CD4-positive, CD25-positive, alpha-beta regulatory T cell (primary cell): ENCODE results near the gene ENTHD1. TPM values are rescaled to one million over a fixed set of nuclear protein-coding genes. Genes with fewer than 3 reads are reported as not detected.
A peak's percentile ranks its signal among the peaks of the same experiment; 100 is the strongest.

Experiments
- ATAC-seq, 2 donors: fragments of 150-1000 bp; cut with Tn5 transposase; one replicate each; pipeline ENCODE4 v1.10.0; 2021; ENCODE audit warnings: low read depth in 2 of 2, moderate number of reproducible peaks in 2 of 2, moderate library complexity in 1 of 2
- DNase-seq, 3 donors: peaks; one replicate each; pipeline versions ENCODE4 v3.0.0 to v3.0.0-alpha.2; 2012 to 2022; ENCODE audit warnings: mixed read lengths in 1 of 3
- H3K27ac ChIP-seq: one replicate; pipeline ENCODE4 v1.7.0; 2013; ENCODE audit warnings: mild to moderate bottlenecking, low read length; ENCODE audit not compliant: insufficient read depth, poor library complexity, severe bottlenecking
- H3K27me3 ChIP-seq: one replicate; pipeline ENCODE4 v1.7.0; 2013; ENCODE audit warnings: low read length; ENCODE audit not compliant: control insufficient read depth, insufficient read depth
- H3K36me3 ChIP-seq: one replicate; pipeline ENCODE4 v1.7.0; 2013; ENCODE audit warnings: mild to moderate bottlenecking, low read length, moderate library complexity; ENCODE audit not compliant: control insufficient read depth, insufficient read depth
- H3K4me1 ChIP-seq: 2 replicates; pipeline ENCODE4 v1.7.0; 2013; ENCODE audit warnings: mild to moderate bottlenecking, low read length; ENCODE audit not compliant: insufficient read depth, control insufficient read depth, poor library complexity, severe bottlenecking
- H3K4me3 ChIP-seq: one replicate; pipeline ENCODE4 v1.7.0; 2013; ENCODE audit warnings: low read depth, mild to moderate bottlenecking, low read length, moderate library complexity
- H3K9me3 ChIP-seq, 2 experiments: 1 replicate in 1 of 2; 2 replicates in 1 of 2; pipeline ENCODE4 v1.7.0; 2013; ENCODE audit warnings: low read length in 2 of 2, mild to moderate bottlenecking in 1 of 2, moderate library complexity in 1 of 2; ENCODE audit not compliant: control insufficient read depth in 2 of 2
- H3K27ac Mint-ChIP-seq, 3 donors: one replicate each; pipeline ENCODE4 v1.8.0; 2020 to 2022; ENCODE audit warnings: mild to moderate bottlenecking in 3 of 3, mixed read lengths in 3 of 3, moderate library complexity in 2 of 3
- H3K27me3 Mint-ChIP-seq: one replicate; pipeline ENCODE4 v1.8.0; 2022; ENCODE audit warnings: mild to moderate bottlenecking, mixed read lengths
- H3K36me3 Mint-ChIP-seq: one replicate; pipeline ENCODE4 v1.8.0; 2020; ENCODE audit warnings: mixed read lengths
- H3K4me1 Mint-ChIP-seq, 4 donors: one replicate each; pipeline ENCODE4 v1.8.0; 2020 to 2022; ENCODE audit warnings: mixed read lengths in 4 of 4, mild to moderate bottlenecking in 1 of 4
- H3K4me3 Mint-ChIP-seq, 4 donors: one replicate each; pipeline ENCODE4 v1.8.0; 2020 to 2022; ENCODE audit warnings: mild to moderate bottlenecking in 4 of 4, mixed read lengths in 4 of 4, moderate library complexity in 3 of 4
- H3K9me3 Mint-ChIP-seq, 7 donors: one replicate each; pipeline ENCODE4 v1.8.0; 2020 to 2022; ENCODE audit warnings: mixed read lengths in 7 of 7, mild to moderate bottlenecking in 3 of 7, moderate library complexity in 2 of 7
- polyA plus RNA-seq, 4 donors: library from polyadenylated mRNA; unstranded; fragments of 300-500 nt; fragmentation: Illumina TruSeq; gene quantifications; one replicate each; pipeline ENCODE4 v1.2.3, GENCODE V29; 2021
- total RNA-seq: library from RNA; stranded (reverse); gene quantifications from one replicate; pipeline ENCODE4 v1.2.3, GENCODE V29; 2022

ENTHD1 gene
- total and polyA plus RNA-seq, 5 donors from 2014 or later: 0.13 to 0.32 (median 0.18) TPM; not detected in 1

DNA sequence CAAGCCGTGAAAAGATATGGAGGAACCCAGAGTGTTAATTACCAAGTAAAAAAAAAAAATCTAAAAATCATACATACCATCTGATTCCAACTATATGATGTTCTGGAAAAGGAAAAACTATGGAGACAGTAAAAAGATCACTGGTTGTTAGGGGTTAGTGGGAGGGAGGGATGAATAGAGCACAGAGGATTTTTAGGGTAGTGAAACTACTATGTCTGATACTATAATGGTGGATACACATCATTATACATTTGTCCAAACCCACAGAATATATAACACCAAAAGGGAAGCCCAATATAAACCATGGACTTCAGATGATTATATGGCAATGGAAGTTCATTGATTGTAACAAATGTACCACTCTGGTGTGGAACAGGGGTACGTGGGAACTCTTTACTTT is 74.1 kb downstream of the ENTHD1 start:
- Mint-ChIP-seq H3K4me3 (no peak overlapping the region), H3K36me3 (no peaks in the 10 kb centered on the region), H3K27ac (no peak overlapping the region), H3K27me3 (peaks cover 13% of the 10 kb centered on the region), H3K4me1 (peaks cover 0 to 3% (median 0%) of the 10 kb centered on the region in 4 donors), H3K9me3 (no peaks in the 10 kb centered on the region)
- Histone ChIP-seq H3K27ac (no peak overlapping the region), H3K9me3 (no peaks in the 10 kb centered on the region), H3K27me3 (no peaks in the 10 kb centered on the region), H3K4me3 (no peak overlapping the region), H3K36me3 (no peaks in the 10 kb centered on the region), H3K4me1 (no peaks in the 10 kb centered on the region)
- no peak for DNase-seq
- ATAC-seq: no peak

DNA sequence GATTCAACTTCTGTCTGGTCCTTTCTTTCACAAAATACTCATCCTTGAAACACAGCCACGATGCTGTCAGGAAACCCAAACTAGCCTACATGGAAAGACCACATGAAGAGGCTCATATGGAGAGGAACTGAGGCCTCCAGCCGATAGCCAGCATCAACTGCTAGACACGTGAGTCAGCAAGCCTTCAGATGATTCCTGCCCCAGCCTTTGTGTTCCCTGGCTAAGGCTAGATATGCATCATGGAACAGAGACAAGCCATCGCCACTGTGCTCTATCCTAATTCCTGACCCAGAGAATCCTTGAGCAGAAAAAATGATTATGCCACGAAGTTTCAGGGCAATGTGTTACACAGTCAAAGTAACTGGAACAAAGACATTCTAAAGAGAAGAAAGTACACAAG is 75.5 kb downstream of the ENTHD1 start:
- Histone ChIP-seq H3K4me1 (no peaks in the 10 kb centered on the region), H3K4me3 (no peak overlapping the region), H3K36me3 (no peaks in the 10 kb centered on the region), H3K9me3 (no peaks in the 10 kb centered on the region), H3K27ac (no peak overlapping the region), H3K27me3 (no peaks in the 10 kb centered on the region)
- peaks cover 8% of the 10 kb centered on the region for H3K27me3 Mint-ChIP-seq
- H3K4me1 Mint-ChIP-seq: peaks cover 0 to 3% (median 0%) of the 10 kb centered on the region in 4 donors
- H3K4me3 Mint-ChIP-seq: no peak overlapping the region
- DNase-seq (no peak), ATAC-seq (no peak)
- no peaks in the 10 kb centered on the region for H3K9me3 Mint-ChIP-seq
- no peaks in the 10 kb centered on the region for H3K36me3 Mint-ChIP-seq
- H3K27ac Mint-ChIP-seq: no peak overlapping the region

DNA sequence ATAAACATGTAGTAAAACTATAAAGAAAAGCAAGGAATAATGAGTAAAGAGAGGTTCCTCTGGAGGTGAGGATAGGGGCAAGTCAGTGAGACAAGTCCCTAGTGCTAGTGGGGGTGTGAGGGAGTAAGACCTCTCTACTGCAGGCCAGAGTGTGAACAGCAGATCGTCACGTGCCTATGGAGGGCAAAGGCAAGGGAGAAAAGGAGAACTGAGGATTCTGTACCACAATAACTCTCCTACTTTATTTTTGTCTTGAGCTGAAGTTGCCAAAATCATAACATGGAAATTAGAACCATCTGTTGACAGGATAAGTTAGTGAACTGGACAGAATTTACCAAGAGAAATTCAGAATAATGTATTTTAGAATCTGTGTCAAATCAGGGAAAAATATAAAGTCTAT is 77.6 kb downstream of the ENTHD1 start:
- DNase-seq: no peak
- Histone ChIP-seq H3K27ac (no peak overlapping the region), H3K27me3 (no peaks in the 10 kb centered on the region), H3K4me3 (no peak overlapping the region), H3K36me3 (no peaks in the 10 kb centered on the region), H3K9me3 (no peaks in the 10 kb centered on the region), H3K4me1 (no peaks in the 10 kb centered on the region)
- no peaks in the 10 kb centered on the region for H3K9me3 Mint-ChIP-seq
- peaks cover 0 to 2% (median 0%) of the 10 kb centered on the region in 4 donors for H3K4me1 Mint-ChIP-seq
- H3K27me3 Mint-ChIP-seq: peaks cover 6% of the 10 kb centered on the region
- H3K27ac Mint-ChIP-seq: no peak overlapping the region
- ATAC-seq: no peak
- H3K4me3 Mint-ChIP-seq: no peak overlapping the region
- no peaks in the 10 kb centered on the region for H3K36me3 Mint-ChIP-seq

DNA sequence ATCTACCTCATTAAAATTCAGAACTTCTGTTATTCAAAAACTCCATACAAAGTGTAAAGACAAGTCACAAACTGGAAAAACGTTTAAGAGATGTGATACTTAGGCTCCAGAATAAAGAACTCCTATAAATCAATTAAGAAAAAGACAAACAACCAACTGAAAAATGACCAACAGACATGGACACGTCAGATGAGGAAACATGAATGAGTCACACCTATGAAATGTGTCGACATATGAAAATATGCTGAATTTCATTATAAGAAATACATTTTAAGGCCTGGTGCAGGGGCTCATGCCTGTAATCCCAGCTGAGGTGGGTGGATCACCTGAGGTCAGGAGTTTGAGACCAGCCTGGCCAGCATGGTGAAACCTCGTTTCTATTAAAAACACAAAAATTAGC is 78.7 kb downstream of the ENTHD1 start:
- H3K36me3 ChIP-seq: no peaks in the 10 kb centered on the region
- ATAC-seq (no peak), DNase-seq (no peak)

GRCh38 chr22:39809772-39810557 is 83.6 kb downstream of the ENTHD1 start:
- no peak overlapping the region for H3K27ac ChIP-seq
- DNase-seq: no peak
- ATAC-seq: no peak
- H3K4me1 Mint-ChIP-seq: peaks cover 0 to 8% (median 7%) of the 10 kb centered on the region in 4 donors
- no peak overlapping the region for H3K4me3 ChIP-seq
- no peaks in the 10 kb centered on the region for H3K36me3 Mint-ChIP-seq
- no peak overlapping the region for H3K4me3 Mint-ChIP-seq
- peaks cover 12% of the 10 kb centered on the region for H3K27me3 Mint-ChIP-seq
- H3K36me3 ChIP-seq: no peaks in the 10 kb centered on the region
- no peak overlapping the region for H3K27ac Mint-ChIP-seq
- H3K9me3 Mint-ChIP-seq: peaks cover 0 to 3% (median 0%) of the 10 kb centered on the region in 7 donors
- no peaks in the 10 kb centered on the region for H3K27me3 ChIP-seq
- no peaks in the 10 kb centered on the region for H3K4me1 ChIP-seq
- H3K9me3 ChIP-seq: no peaks in the 10 kb centered on the region

More for the DNA sequence above, 78.7 kb downstream of the ENTHD1 start:
- H3K27ac ChIP-seq: no peak overlapping the region
- Mint-ChIP-seq H3K27ac (no peak overlapping the region), H3K9me3 (no peaks in the 10 kb centered on the region), H3K27me3 (peaks cover 6% of the 10 kb centered on the region), H3K4me1 (no peaks in the 10 kb centered on the region), H3K36me3 (no peaks in the 10 kb centered on the region), H3K4me3 (no peak overlapping the region)
- no peak overlapping the region for H3K4me3 ChIP-seq
- H3K4me1 ChIP-seq: no peaks in the 10 kb centered on the region
- H3K9me3 ChIP-seq: no peaks in the 10 kb centered on the region
- no peaks in the 10 kb centered on the region for H3K27me3 ChIP-seq

DNA sequence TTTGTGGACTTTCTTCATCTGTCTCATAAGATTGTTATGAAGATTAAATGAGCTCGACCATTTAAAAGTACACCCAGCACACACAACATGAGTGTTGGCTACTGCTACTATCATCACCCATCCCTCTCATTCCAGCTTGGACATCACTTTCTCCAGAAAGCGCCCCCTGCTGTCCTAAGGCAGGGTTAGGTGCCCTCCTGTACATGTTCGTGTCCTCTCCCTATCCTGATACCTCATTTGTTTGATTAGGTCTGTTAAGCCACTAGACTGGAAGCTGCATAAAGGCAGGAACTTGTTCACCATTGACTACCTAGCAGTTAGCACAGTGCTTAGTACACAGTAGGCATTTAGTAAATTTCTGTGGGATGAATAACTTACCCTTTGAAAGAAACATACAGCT is 85.5 kb downstream of the ENTHD1 start:
- H3K4me3 Mint-ChIP-seq: no peak overlapping the region
- H3K36me3 ChIP-seq: no peaks in the 10 kb centered on the region
- DNase-seq (peak in 2 of 3 donors; percentile 18 to 54), ATAC-seq (no peak)
- peaks cover 0 to 6% (median 0%) of the 10 kb centered on the region in 7 donors for H3K9me3 Mint-ChIP-seq
- no peaks in the 10 kb centered on the region for H3K27me3 ChIP-seq
- peaks cover 0 to 8% (median 7%) of the 10 kb centered on the region in 4 donors for H3K4me1 Mint-ChIP-seq
- H3K9me3 ChIP-seq: no peaks in the 10 kb centered on the region
- no peaks in the 10 kb centered on the region for H3K36me3 Mint-ChIP-seq
- H3K27ac Mint-ChIP-seq: no peak overlapping the region
- H3K27me3 Mint-ChIP-seq: peaks cover 12% of the 10 kb centered on the region
- H3K4me1 ChIP-seq: no peaks in the 10 kb centered on the region
- no peak overlapping the region for H3K27ac ChIP-seq
- H3K4me3 ChIP-seq: no peak overlapping the region

GRCh38 chr22:39806109-39806508 is 87.5 kb downstream of the ENTHD1 start:
- H3K27me3 ChIP-seq: peaks cover 3% of the 10 kb centered on the region
- H3K4me1 Mint-ChIP-seq: peaks cover 0 to 8% (median 7%) of the 10 kb centered on the region in 4 donors
- no peaks in the 10 kb centered on the region for H3K4me1 ChIP-seq
- no peak overlapping the region for H3K27ac Mint-ChIP-seq
- DNase-seq (no peak), ATAC-seq (no peak)
- no peak overlapping the region for H3K4me3 Mint-ChIP-seq
- peaks cover 0 to 6% (median 0%) of the 10 kb centered on the region in 7 donors for H3K9me3 Mint-ChIP-seq
- H3K36me3 Mint-ChIP-seq: no peaks in the 10 kb centered on the region
- peaks cover 20% of the 10 kb centered on the region for H3K27me3 Mint-ChIP-seq
- no peaks in the 10 kb centered on the region for H3K9me3 ChIP-seq
- no peak overlapping the region for H3K4me3 ChIP-seq
- no peaks in the 10 kb centered on the region for H3K36me3 ChIP-seq
- H3K27ac ChIP-seq: no peak overlapping the region

- no peak overlapping the region for H3K4me3 ChIP-seq
- no peaks in the 10 kb centered on the region for H3K36me3 ChIP-seq
- H3K4me3 Mint-ChIP-seq: no peak overlapping the region
- ATAC-seq (no peak), DNase-seq (no peak)
- no peak overlapping the region for H3K27ac ChIP-seq
- peaks cover 0 to 8% (median 7%) of the 10 kb centered on the region in 4 donors for H3K4me1 Mint-ChIP-seq
- no peaks in the 10 kb centered on the region for H3K4me1 ChIP-seq
- no peak overlapping the region for H3K27ac Mint-ChIP-seq
- peaks cover 21% of the 10 kb centered on the region for H3K27me3 Mint-ChIP-seq
- no peaks in the 10 kb centered on the region for H3K36me3 Mint-ChIP-seq
- peaks cover 0 to 6% (median 1%) of the 10 kb centered on the region in 7 donors for H3K9me3 Mint-ChIP-seq
- no peaks in the 10 kb centered on the region for H3K9me3 ChIP-seq
- peaks cover 3% of the 10 kb centered on the region for H3K27me3 ChIP-seq
Measured at GRCh38 chr22:39805117-39805516, 88.4 kb downstream of the ENTHD1 start.
